ENCODE results near the gene IL24.

- peak in 1 of 3 experiments; percentile 45 for TF ChIP-seq CTCF (optimal IDR thresholded peaks at IDR 0.05 in 1 of 3, IDR thresholded peaks at IDR 0.05 in 1 of 3, conservative IDR thresholded peaks at IDR 0.05 in 1 of 3; ENCODE audit: extremely low read depth in 1 of 3, insufficient read depth in 2 of 3, low read length in 3 of 3)
- TF ChIP-seq EZH2 (IDR thresholded peaks at IDR 0.05; ENCODE audit: low read length): no peak
These were observed 28.0 kb downstream of the IL24 start for GRCh38 chr1:206925106-206925736.
